Measurements from ENCODE around the gene ROCK2.

GRCh38 chr2:11336189-11336588 lies 8.2 kb downstream of the ROCK2 start:
- no peak for TF ChIP-seq POLR2A (IDR thresholded peaks at IDR 0.05)
- TF ChIP-seq CTCF (IDR thresholded peaks at IDR 0.05) = no peak

Measured in Peyer's patch (tissue), 4 donors.